GM19043 (cell line): ENCODE results near the gene NOXA1.
"Not testable (repeated sequence)": the region's sequence is repeated elsewhere in the genome, so short reads cannot be mapped to it uniquely, and the experiment has no call there.

Source experiments
- ATAC-seq: cut with Tn5 transposase; IDR thresholded peaks from one replicate; pipeline ENCODE4 v1.9.1; 2021; ENCODE audit warnings: low read depth; ENCODE audit not compliant: unreplicated experiment

The NOXA1 gene

GRCh38 chr9:137422604-137423513 lies at the start of gene NOXA1, which contains the start of gene EXD3:
Gene NOXA1, plus strand, starts transcription at chr9:137423393. Its CDS starts 137 bp downstream, at chr9:137423530.
Gene EXD3, minus strand, starts transcription at chr9:137423162. Its CDS starts 27,805 bp downstream, at chr9:137395357.
- ATAC-seq: peak; percentile 82

GRCh38 chr9:137373611-137373980 lies 49.6 kb upstream of the NOXA1 start:
- no peak for ATAC-seq

- ATAC-seq: no peak
Observed at GRCh38 chr9:137374131-137374845, 48.9 kb upstream of the NOXA1 start.

- ATAC-seq: no peak
Observed at GRCh38 chr9:137375321-137376058, 47.7 kb upstream of the NOXA1 start.

- no peak for ATAC-seq
Observed at GRCh38 chr9:137376386-137376785, 46.8 kb upstream of the NOXA1 start.

- ATAC-seq: not testable (repeated sequence)
Observed at GRCh38 chr9:137378688-137379410, 44.3 kb upstream of the NOXA1 start.

GRCh38 chr9:137379761-137380161 lies 43.4 kb upstream of the NOXA1 start:
- no peak for ATAC-seq

GRCh38 chr9:137380171-137380570 lies 43.0 kb upstream of the NOXA1 start:
- no peak for ATAC-seq

GRCh38 chr9:137380606-137381005 lies 42.6 kb upstream of the NOXA1 start:
- no peak for ATAC-seq

- ATAC-seq: no peak
Observed at GRCh38 chr9:137381501-137382443, 41.4 kb upstream of the NOXA1 start.

- no peak for ATAC-seq
Observed at GRCh38 chr9:137382444-137383080, 40.6 kb upstream of the NOXA1 start.

GRCh38 chr9:137383081-137383783 lies 40.0 kb upstream of the NOXA1 start:
- no peak for ATAC-seq

- ATAC-seq: no peak
Observed at GRCh38 chr9:137383784-137384756, 39.1 kb upstream of the NOXA1 start.

- ATAC-seq: no peak
Observed at GRCh38 chr9:137385061-137385655, 38.0 kb upstream of the NOXA1 start.

- ATAC-seq: not testable (repeated sequence)
Observed at GRCh38 chr9:137386507-137387113, 36.6 kb upstream of the NOXA1 start.
